ENCODE data around the gene ZNF407.

- no peak for TF ChIP-seq ZBTB8A (tag by site-specific recombination; IDR thresholded peaks at IDR 0.05)
- no peak for TF ChIP-seq ZBTB21 (tag by site-specific recombination; IDR thresholded peaks at IDR 0.05)
- no peak for TF ChIP-seq PBX3 (CRISPR knock-in tag; IDR thresholded peaks at IDR 0.05)
- no peak for TF ChIP-seq CTCF (tag by site-specific recombination; IDR thresholded peaks at IDR 0.05)
- TF ChIP-seq ZNF571 (tag by site-specific recombination; IDR thresholded peaks at IDR 0.05): no peak
- TF ChIP-seq ZNF558 (tag by site-specific recombination; IDR thresholded peaks at IDR 0.05): no peak
- no peak for TF ChIP-seq ZNF529 (tag by site-specific recombination; IDR thresholded peaks at IDR 0.05; ENCODE audit: insufficient replicate concordance)
- TF ChIP-seq GLI2 (tag by site-specific recombination; IDR thresholded peaks at IDR 0.05; ENCODE audit: borderline replicate concordance, low read depth): no peak
- TF ChIP-seq ZNF692 (tag by site-specific recombination; IDR thresholded peaks at IDR 0.05): no peak
These were observed 351.9 kb downstream of the ZNF407 start for GRCh38 chr18:74949611-74950010.

All from HEK293 (cell line).